H1 (cell line): ENCODE results near the gene C1orf210. TPM values are rescaled to one million over a fixed set of nuclear protein-coding genes. Genes with fewer than 3 reads are reported as not detected.

ENCODE experiments used
- NANOG ChIP-seq: IDR thresholded peaks from 2 replicates; pipeline ENCODE4 v1.6.1; 2011; ENCODE audit warnings: low read length, low read depth, mild to moderate bottlenecking, inconsistent platforms; ENCODE audit not compliant: insufficient read depth, poor library complexity, severe bottlenecking
- polyA plus RNA-seq, 7 experiments: library from polyadenylated mRNA; depleted of rRNA in 3 of 7; stranded (reverse) in 5 of 7; unstranded in 2 of 7; fragments of >200 nt in 5 of 7; fragments of 200-250 nt in 2 of 7; gene quantifications; 1 replicate in 5 of 7; 2 replicates in 1 of 7; 4 replicates in 1 of 7; pipeline versions ENCODE4 v1.2.1 to v1.2.3, GENCODE V29; 2011 to 2013; ENCODE audit warnings: missing spikeins in 2 of 7, mixed read lengths in 2 of 7
- total RNA-seq: library from RNA; stranded (reverse); fragmentation: NEBNext Ultra II Directional; extraction: Animal tissue kit (Norgen Biotek cat#: 25700); gene quantifications from 2 replicates; pipeline ENCODE4 v1.2.1, GENCODE V29; 2021

C1orf210 gene
- total and polyA plus RNA-seq, 2 of the 8 experiments (the other 6 are each of a cell fraction or from before 2014, with no cell fraction given), result 12.0 to 27.9 TPM

- no peak for TF ChIP-seq NANOG
- TF ChIP-seq, all 59 proteins: peak for 0
Measured at GRCh38 chr1:43253876-43254275, 31.5 kb downstream of the C1orf210 start (continued).
